A172 (cell line): ENCODE data around the gene PPP1R14D. TPM values are rescaled to one million over a fixed set of nuclear protein-coding genes. Genes with fewer than 3 reads are reported as not detected.
A peak's percentile ranks its signal among the peaks of the same experiment; 100 is the strongest.

ENCODE experiments used
- DNase-seq: peaks from one replicate; pipeline ENCODE4 v3.0.0-alpha.2; 2015; ENCODE audit warnings: low spot score
- total RNA-seq: library from RNA; depleted of rRNA; stranded (reverse); fragments of >200 nt; shearing (Covaris generic); gene quantifications from 2 replicates; pipeline ENCODE4 v1.2.3, GENCODE V29; 2014

Gene PPP1R14D
- total RNA-seq, 1 experiment from 2014 or later: not detected

- no peak for DNase-seq
Measured at GRCh38 chr15:40819048-40819447, 9.5 kb downstream of the PPP1R14D start.

- no peak for DNase-seq
Measured at GRCh38 chr15:40815042-40815698, 13.3 kb downstream of the PPP1R14D start.

GRCh38 chr15:40812721-40813425 is 15.6 kb downstream of the PPP1R14D start:
- no peak for DNase-seq

- no peak for DNase-seq
Measured at GRCh38 chr15:40808861-40809450, 19.6 kb downstream of the PPP1R14D start.

GRCh38 chr15:40807888-40808461 is 20.5 kb downstream of the PPP1R14D start:
- DNase-seq: no peak

- peak; percentile 94 for DNase-seq
Measured at GRCh38 chr15:40807028-40807887, 21.2 kb downstream of the PPP1R14D start, which contains the start of the genes DNAJC17 and ZFYVE19. TSS of gene DNAJC17 (minus strand) at chr15:40807473. CDS start at chr15:40807446, 27 bp downstream. TSS of gene ZFYVE19 (plus strand) at chr15:40807089. CDS start at chr15:40807590, 501 bp downstream.

- DNase-seq: no peak
Measured at GRCh38 chr15:40806672-40807027, 21.9 kb downstream of the PPP1R14D start.

GRCh38 chr15:40803688-40804087 is 24.8 kb downstream of the PPP1R14D start:
- no peak for DNase-seq

GRCh38 chr15:40803076-40803475 is 25.4 kb downstream of the PPP1R14D start:
- DNase-seq: no peak

GRCh38 chr15:40799523-40799922 is 29.0 kb downstream of the PPP1R14D start:
- DNase-seq: no peak

- no peak for DNase-seq
Measured at GRCh38 chr15:40796512-40796911, 32.0 kb downstream of the PPP1R14D start.

GRCh38 chr15:40796041-40796440 is 32.5 kb downstream of the PPP1R14D start:
- no peak for DNase-seq

GRCh38 chr15:40793216-40793989 is 35.1 kb downstream of the PPP1R14D start:
- DNase-seq: peak; percentile 86

GRCh38 chr15:40792394-40792793 is 36.1 kb downstream of the PPP1R14D start:
- no peak for DNase-seq

GRCh38 chr15:40790718-40791117 is 37.8 kb downstream of the PPP1R14D start:
- DNase-seq: peak; percentile 35

- no peak for DNase-seq
Measured at GRCh38 chr15:40789999-40790398, 38.5 kb downstream of the PPP1R14D start.

GRCh38 chr15:40789119-40789518 is 39.4 kb downstream of the PPP1R14D start:
- DNase-seq: no peak

- no peak for DNase-seq
Measured at GRCh38 chr15:40787991-40788390, 40.5 kb downstream of the PPP1R14D start.

- peak; percentile 89 for DNase-seq
Measured at GRCh38 chr15:40787344-40787841, 41.1 kb downstream of the PPP1R14D start.

- DNase-seq: no peak
Measured at GRCh38 chr15:40785814-40786213, 42.7 kb downstream of the PPP1R14D start.

- no peak for DNase-seq
Measured at GRCh38 chr15:40785164-40785563, 43.3 kb downstream of the PPP1R14D start.
